ENCODE results near the gene IGLL1.
"Not testable (repeated sequence)": the region's sequence is repeated elsewhere in the genome, so short reads cannot be mapped to it uniquely, and the experiment has no call there.

The IGLL1 gene

GRCh38 chr22:23547818-23548500 lies 32.1 kb downstream of the IGLL1 start:
- no peak overlapping the region for H3K4me3 ChIP-seq (ENCODE audit: low read length)
- no peak for DNase-seq (ENCODE audit: low read depth)
- peaks cover 13% of the 10 kb centered on the region for H3K27me3 ChIP-seq (replicated peaks; ENCODE audit: control insufficient read depth, insufficient read depth, low read length)
- no peaks in the 10 kb centered on the region for H3K4me1 ChIP-seq (ENCODE audit: control insufficient read depth, insufficient read depth, low read length)
- H3K36me3 ChIP-seq (ENCODE audit: control insufficient read depth, insufficient read depth, low read length, severe bottlenecking), result no peaks in the 10 kb centered on the region
- no peak overlapping the region for H3K9ac ChIP-seq (ENCODE audit: low read length)
- peaks cover 38% of the 10 kb centered on the region for H3K9me3 ChIP-seq (ENCODE audit: control insufficient read depth, low read length)

DNA sequence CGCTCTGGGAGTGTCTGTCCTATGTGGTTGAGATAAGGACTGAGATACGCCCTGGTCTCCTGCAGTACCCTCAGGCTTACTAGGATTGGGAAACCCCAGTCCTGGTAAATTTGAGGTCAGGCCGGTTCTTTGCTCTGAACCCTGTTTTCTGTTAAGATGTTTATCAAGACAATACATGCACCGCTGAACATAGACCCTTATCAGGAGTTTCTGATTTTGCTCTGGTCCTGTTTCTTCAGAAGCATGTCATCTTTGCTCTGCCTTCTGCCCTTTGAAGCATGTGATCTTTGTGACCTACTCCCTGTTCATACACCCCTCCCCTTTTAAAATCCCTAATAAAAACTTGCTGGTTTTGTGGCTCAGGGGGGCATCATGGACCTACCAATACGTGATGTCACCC lies 32.7 kb downstream of the IGLL1 start:
- H3K27me3 ChIP-seq (replicated peaks; ENCODE audit: control insufficient read depth, insufficient read depth, low read length), result peaks cover 13% of the 10 kb centered on the region
- not testable (repeated sequence) for H3K9ac ChIP-seq (ENCODE audit: low read length); H3K36me3 ChIP-seq (ENCODE audit: control insufficient read depth, insufficient read depth, low read length, severe bottlenecking); H3K4me1 ChIP-seq (ENCODE audit: control insufficient read depth, insufficient read depth, low read length); H3K4me3 ChIP-seq (ENCODE audit: low read length); DNase-seq (ENCODE audit: low read depth)
- peaks cover 38% of the 10 kb centered on the region for H3K9me3 ChIP-seq (ENCODE audit: control insufficient read depth, low read length)

DNA sequence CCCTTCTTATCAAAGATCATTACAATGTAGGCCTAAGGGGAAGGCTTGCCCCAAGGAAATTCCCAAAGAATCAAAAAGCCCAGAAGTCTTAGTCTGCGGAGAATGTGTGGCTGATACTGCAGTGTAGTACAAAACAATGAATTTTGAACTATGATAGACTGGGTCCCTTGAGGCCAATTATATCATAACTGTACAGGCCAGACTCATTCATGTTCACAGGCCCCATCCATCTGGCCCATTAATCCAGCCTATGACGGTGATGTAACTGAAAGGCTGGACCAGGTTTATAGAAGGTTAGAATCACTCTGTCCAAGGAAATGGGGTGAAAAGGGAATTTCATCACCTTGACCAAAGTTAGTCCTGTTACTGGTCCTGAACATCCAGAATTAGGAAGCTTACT lies 35.2 kb downstream of the IGLL1 start:
- H3K27me3 ChIP-seq (replicated peaks; ENCODE audit: control insufficient read depth, insufficient read depth, low read length), result peaks cover 6% of the 10 kb centered on the region
- no peaks in the 10 kb centered on the region for H3K4me1 ChIP-seq (ENCODE audit: control insufficient read depth, insufficient read depth, low read length)
- H3K9me3 ChIP-seq (ENCODE audit: control insufficient read depth, low read length), result peaks cover 21% of the 10 kb centered on the region
- no peaks in the 10 kb centered on the region for H3K36me3 ChIP-seq (ENCODE audit: control insufficient read depth, insufficient read depth, low read length, severe bottlenecking)
- no peak overlapping the region for H3K9ac ChIP-seq (ENCODE audit: low read length)
- no peak overlapping the region for H3K4me3 ChIP-seq (ENCODE audit: low read length)
- DNase-seq (ENCODE audit: low read depth), result no peak

GRCh38 chr22:23543506-23544000 lies 36.5 kb downstream of the IGLL1 start:
- not testable (repeated sequence) for H3K4me1 ChIP-seq (ENCODE audit: control insufficient read depth, insufficient read depth, low read length); H3K27me3 ChIP-seq (replicated peaks; ENCODE audit: control insufficient read depth, insufficient read depth, low read length); DNase-seq (ENCODE audit: low read depth); H3K36me3 ChIP-seq (ENCODE audit: control insufficient read depth, insufficient read depth, low read length, severe bottlenecking); H3K9ac ChIP-seq (ENCODE audit: low read length); H3K4me3 ChIP-seq (ENCODE audit: low read length)
- peaks cover 20% of the 10 kb centered on the region for H3K9me3 ChIP-seq (ENCODE audit: control insufficient read depth, low read length)

DNA sequence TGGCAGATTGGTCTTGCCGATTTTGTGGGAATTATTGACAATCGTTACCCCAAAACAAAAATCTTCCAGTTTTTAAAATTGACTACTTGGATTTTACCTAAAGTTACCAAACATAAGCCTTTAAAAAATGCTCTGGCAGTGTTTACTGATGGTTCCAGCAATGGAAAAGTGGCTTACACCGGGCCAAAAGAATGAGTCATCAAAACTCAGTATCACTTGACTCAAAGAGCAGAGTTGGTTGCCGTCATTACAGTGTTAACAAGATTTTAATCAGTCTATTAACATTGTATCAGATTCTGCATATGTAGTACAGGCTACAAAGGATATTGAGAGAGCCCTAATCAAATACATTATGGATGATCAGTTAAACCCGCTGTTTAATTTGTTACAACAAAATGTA lies 37.2 kb downstream of the IGLL1 start:
- Histone ChIP-seq H3K9me3 (ENCODE audit: control insufficient read depth, low read length) (peaks cover 14% of the 10 kb centered on the region), H3K4me1 (ENCODE audit: control insufficient read depth, insufficient read depth, low read length) (peaks cover 4% of the 10 kb centered on the region), H3K4me3 (ENCODE audit: low read length) (no peak overlapping the region), H3K36me3 (ENCODE audit: control insufficient read depth, insufficient read depth, low read length, severe bottlenecking) (no peaks in the 10 kb centered on the region), H3K27me3 (replicated peaks; ENCODE audit: control insufficient read depth, insufficient read depth, low read length) (peaks cover 14% of the 10 kb centered on the region), H3K9ac (ENCODE audit: low read length) (no peak overlapping the region)
- DNase-seq (ENCODE audit: low read depth), result peak; percentile 18

GRCh38 chr22:23542391-23542790 lies 37.7 kb downstream of the IGLL1 start:
- H3K27me3 ChIP-seq (replicated peaks; ENCODE audit: control insufficient read depth, insufficient read depth, low read length), result peaks cover 19% of the 10 kb centered on the region
- H3K36me3 ChIP-seq (ENCODE audit: control insufficient read depth, insufficient read depth, low read length, severe bottlenecking); DNase-seq (ENCODE audit: low read depth); H3K9me3 ChIP-seq (ENCODE audit: control insufficient read depth, low read length); H3K4me1 ChIP-seq (ENCODE audit: control insufficient read depth, insufficient read depth, low read length); H3K4me3 ChIP-seq (ENCODE audit: low read length); H3K9ac ChIP-seq (ENCODE audit: low read length): not testable (repeated sequence)

DNA sequence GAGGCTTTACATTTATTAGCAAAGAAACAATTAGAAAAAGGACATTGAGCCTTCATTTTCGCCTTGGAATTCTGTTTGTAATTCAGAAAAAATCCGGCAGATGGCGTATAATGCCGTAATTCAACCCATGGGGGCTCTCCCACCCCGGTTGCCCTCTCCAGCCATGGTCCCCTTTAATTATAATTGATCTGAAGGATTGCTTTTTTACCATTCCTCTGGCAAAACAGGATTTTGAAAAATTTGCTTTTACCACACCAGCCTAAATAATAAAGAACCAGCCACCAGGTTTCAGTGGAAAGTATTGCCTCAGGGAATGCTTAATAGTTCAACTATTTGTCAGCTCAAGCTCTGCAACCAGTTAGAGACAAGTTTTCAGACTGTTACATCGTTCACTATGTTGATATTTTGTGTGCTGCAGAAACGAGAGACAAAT lies 38.2 kb downstream of the IGLL1 start:
- H3K9ac ChIP-seq (ENCODE audit: low read length); H3K4me3 ChIP-seq (ENCODE audit: low read length); H3K36me3 ChIP-seq (ENCODE audit: control insufficient read depth, insufficient read depth, low read length, severe bottlenecking); H3K4me1 ChIP-seq (ENCODE audit: control insufficient read depth, insufficient read depth, low read length); H3K9me3 ChIP-seq (ENCODE audit: control insufficient read depth, low read length): not testable (repeated sequence)
- peak; percentile 66 for DNase-seq (ENCODE audit: low read depth)
- peaks cover 23% of the 10 kb centered on the region for H3K27me3 ChIP-seq (replicated peaks; ENCODE audit: control insufficient read depth, insufficient read depth, low read length)

DNA sequence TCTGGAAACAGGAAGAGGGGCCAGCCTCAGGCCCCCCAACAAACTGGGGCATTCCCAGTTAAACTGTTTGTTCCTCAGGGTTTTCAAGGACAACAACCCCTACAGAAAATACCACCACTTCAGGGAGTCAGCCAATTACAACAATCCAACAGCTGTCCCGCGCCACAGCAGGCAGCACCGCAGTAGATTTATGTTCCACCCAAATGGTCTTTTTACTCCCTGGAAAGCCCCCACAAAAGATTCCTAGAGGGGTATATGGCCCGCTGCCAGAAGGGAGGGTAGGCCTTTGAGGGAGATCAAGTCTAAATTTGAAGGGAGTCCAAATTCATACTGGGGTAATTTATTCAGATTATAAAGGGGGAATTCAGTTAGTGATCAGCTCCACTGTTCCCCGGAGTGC lies 39.3 kb downstream of the IGLL1 start:
- not testable (repeated sequence) for H3K4me1 ChIP-seq (ENCODE audit: control insufficient read depth, insufficient read depth, low read length); DNase-seq (ENCODE audit: low read depth); H3K36me3 ChIP-seq (ENCODE audit: control insufficient read depth, insufficient read depth, low read length, severe bottlenecking); H3K9ac ChIP-seq (ENCODE audit: low read length); H3K4me3 ChIP-seq (ENCODE audit: low read length); H3K9me3 ChIP-seq (ENCODE audit: control insufficient read depth, low read length)
- H3K27me3 ChIP-seq (replicated peaks; ENCODE audit: control insufficient read depth, insufficient read depth, low read length), result peaks cover 25% of the 10 kb centered on the region

DNA sequence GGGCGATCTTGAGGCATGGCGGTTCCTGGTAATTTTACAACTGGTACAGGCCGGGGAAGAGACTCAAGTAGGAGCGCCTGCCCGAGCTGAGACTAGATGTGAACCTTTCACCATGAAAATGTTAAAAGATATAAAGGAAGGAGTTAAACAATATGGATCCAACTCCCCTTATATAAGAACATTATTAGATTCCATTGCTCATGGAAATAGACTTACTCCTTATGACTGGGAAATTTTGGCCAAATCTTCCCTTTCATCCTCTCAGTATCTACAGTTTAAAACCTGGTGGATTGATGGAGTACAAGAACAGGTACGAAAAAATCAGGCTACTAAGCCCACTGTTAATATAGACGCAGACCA lies 40.3 kb downstream of the IGLL1 start:
- H3K27me3 ChIP-seq (replicated peaks; ENCODE audit: control insufficient read depth, insufficient read depth, low read length), result peaks cover 25% of the 10 kb centered on the region
- not testable (repeated sequence) for H3K9ac ChIP-seq (ENCODE audit: low read length); H3K4me1 ChIP-seq (ENCODE audit: control insufficient read depth, insufficient read depth, low read length); H3K4me3 ChIP-seq (ENCODE audit: low read length); DNase-seq (ENCODE audit: low read depth); H3K9me3 ChIP-seq (ENCODE audit: control insufficient read depth, low read length); H3K36me3 ChIP-seq (ENCODE audit: control insufficient read depth, insufficient read depth, low read length, severe bottlenecking)

DNA sequence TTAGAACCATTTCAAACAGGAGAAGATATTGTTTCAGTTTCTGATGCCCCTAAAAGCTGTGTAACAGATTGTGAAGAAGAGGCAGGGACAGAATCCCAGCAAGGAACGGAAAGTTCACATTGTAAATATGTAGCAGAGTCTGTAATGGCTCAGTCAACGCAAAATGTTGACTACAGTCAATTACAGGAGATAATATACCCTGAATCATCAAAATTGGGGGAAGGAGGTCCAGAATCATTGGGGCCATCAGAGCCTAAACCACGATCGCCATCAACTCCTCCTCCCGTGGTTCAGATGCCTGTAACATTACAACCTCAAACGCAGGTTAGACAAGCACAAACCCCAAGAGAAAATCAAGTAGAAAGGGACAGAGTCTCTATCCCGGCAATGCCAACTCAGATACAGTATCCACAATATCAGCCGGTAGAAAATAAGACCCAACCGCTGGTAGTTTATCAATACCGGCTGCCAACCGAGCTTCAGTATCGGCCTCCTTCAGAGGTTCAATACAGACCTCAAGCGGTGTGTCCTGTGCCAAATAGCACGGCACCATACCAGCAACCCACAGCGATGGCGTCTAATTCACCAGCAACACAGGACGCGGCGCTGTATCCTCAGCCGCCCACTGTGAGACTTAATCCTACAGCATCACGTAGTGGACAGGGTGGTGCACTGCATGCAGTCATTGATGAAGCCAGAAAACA lies 40.8 kb downstream of the IGLL1 start:
- Histone ChIP-seq H3K4me1 (ENCODE audit: control insufficient read depth, insufficient read depth, low read length) (peaks cover 4% of the 10 kb centered on the region), H3K36me3 (ENCODE audit: control insufficient read depth, insufficient read depth, low read length, severe bottlenecking) (no peaks in the 10 kb centered on the region)

GRCh38 chr22:23538696-23539030 lies 41.4 kb downstream of the IGLL1 start:
- H3K27me3 ChIP-seq (replicated peaks; ENCODE audit: control insufficient read depth, insufficient read depth, low read length), result peaks cover 27% of the 10 kb centered on the region
- H3K36me3 ChIP-seq (ENCODE audit: control insufficient read depth, insufficient read depth, low read length, severe bottlenecking); H3K9me3 ChIP-seq (ENCODE audit: control insufficient read depth, low read length); H3K4me3 ChIP-seq (ENCODE audit: low read length); H3K4me1 ChIP-seq (ENCODE audit: control insufficient read depth, insufficient read depth, low read length); DNase-seq (ENCODE audit: low read depth); H3K9ac ChIP-seq (ENCODE audit: low read length): not testable (repeated sequence)

More for the DNA sequence above, 40.8 kb downstream of the IGLL1 start:
- peak; percentile 89 for DNase-seq (ENCODE audit: low read depth)
- H3K27me3 ChIP-seq (replicated peaks; ENCODE audit: control insufficient read depth, insufficient read depth, low read length), result peaks cover 25% of the 10 kb centered on the region
- no peaks in the 10 kb centered on the region for H3K9me3 ChIP-seq (ENCODE audit: control insufficient read depth, low read length)
- H3K9ac ChIP-seq (ENCODE audit: low read length), result no peak overlapping the region
- H3K4me3 ChIP-seq (ENCODE audit: low read length), result no peak overlapping the region

Measured in adipocyte (in vitro differentiated cells).